ENCODE measurements around the gene MAD1L1. TPM values are rescaled to one million over a fixed set of nuclear protein-coding genes. Genes with fewer than 3 reads are reported as not detected.

MAD1L1 gene
- total and polyA plus RNA-seq, 4 donors: 12.8 to 20.7 (median 16.5) TPM

DNA sequence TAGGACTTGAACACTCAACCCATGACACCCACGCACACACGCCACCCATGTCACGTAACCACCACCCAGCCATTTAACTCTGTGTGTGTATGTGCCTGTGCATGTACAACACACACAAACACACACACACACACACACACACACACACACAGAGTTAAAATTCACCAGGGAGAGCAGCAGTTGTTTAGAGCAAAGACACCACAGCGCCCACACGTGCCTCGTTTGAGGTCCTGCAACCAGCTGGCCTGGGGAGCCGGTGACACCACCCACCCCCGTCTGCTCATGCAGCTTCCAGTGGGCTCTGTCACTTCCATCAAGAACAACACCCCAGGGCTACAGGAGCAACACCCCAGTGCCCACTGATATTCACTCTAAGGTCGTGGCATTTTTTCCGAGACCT is 465.2 kb downstream of the MAD1L1 start:
- Histone ChIP-seq H3K4me3 (ENCODE audit: low read depth in 1 of 3, low read length in 3 of 3) (no peak overlapping the region), H3K9ac (ENCODE audit: low read depth in 1 of 2, low read length in 2 of 2) (no peak overlapping the region), H3K36me3 (ENCODE audit: control insufficient read depth in 4 of 4, insufficient read depth in 3 of 4, low read depth in 1 of 4, low read length in 3 of 4) (no peaks in the 10 kb centered on the region), H3K9me3 (ENCODE audit: control insufficient read depth in 4 of 4, low read length in 3 of 4) (peaks cover 0 to 7% (median 4%) of the 10 kb centered on the region in 4 donors), H3K4me1 (ENCODE audit: control insufficient read depth in 4 of 4, insufficient read depth in 4 of 4, low read length in 3 of 4) (no peaks in the 10 kb centered on the region), H3K27ac (ENCODE audit: low read depth in 1 of 2, low read length in 2 of 2) (no peak overlapping the region), H3K27me3 (ENCODE audit: control insufficient read depth in 4 of 4, insufficient read depth in 4 of 4, low read length in 3 of 4) (no peaks in the 10 kb centered on the region)
- TF ChIP-seq RAD21 (IDR thresholded peaks at IDR 0.05) (peak in 1 of 2 donors; percentile 37), HNF4A (conservative IDR thresholded peaks at IDR 0.05) (no peak), FOXA1 (IDR thresholded peaks at IDR 0.05) (no peak), TAF1 (conservative IDR thresholded peaks at IDR 0.05) (no peak), JUND (IDR thresholded peaks at IDR 0.05) (no peak)
- 64% methylated on average over 10 of the region's 10 CpGs for WGBS
- DNase-seq (ENCODE audit: low spot score): no peak

Small RNAs within 50 kb of the gene (small RNA-seq; reads per million reads assigned to genes)
- gene MIR4655: not detected

Other genes starting within 250 kb of the MAD1L1 start
- gene MRM2, start 9.3 kb upstream of the MAD1L1 start, total RNA-seq: 10 to 100 TPM; 11.4 to 12.3 TPM
- gene MRM2, start 9.3 kb upstream of the MAD1L1 start, polyA plus RNA-seq: 10 to 100 TPM in 1 of 2 donors, 1 to 10 TPM in 1; 9.7 to 14.9 TPM
- gene NUDT1, start 9.3 kb upstream of the MAD1L1 start, total RNA-seq: 10 to 100 TPM in 1 of 2 donors, 1 to 10 TPM in 1; 1.0 to 22.3 TPM
- 1 to 10 TPM; 2.3 to 3.9 TPM for gene NUDT1, start 9.3 kb upstream of the MAD1L1 start, polyA plus RNA-seq
- 10 to 100 TPM; 10.7 to 20.8 TPM for gene SNX8, start 81.5 kb upstream of the MAD1L1 start, total RNA-seq
- gene SNX8, start 81.5 kb upstream of the MAD1L1 start, polyA plus RNA-seq: 10 to 100 TPM in 1 of 2 donors, 1 to 10 TPM in 1; 8.7 to 19.0 TPM
- 10 to 100 TPM; 63.3 to 98.8 TPM for gene EIF3B, start 121.9 kb upstream of the MAD1L1 start, total RNA-seq
- gene EIF3B, start 121.9 kb upstream of the MAD1L1 start, polyA plus RNA-seq: 10 to 100 TPM; 27.4 to 58.3 TPM
- 1 to 10 TPM; 3.2 to 5.9 TPM for gene CHST12, start 170.7 kb upstream of the MAD1L1 start, total RNA-seq
- gene CHST12, start 170.7 kb upstream of the MAD1L1 start, polyA plus RNA-seq: 10 to 100 TPM in 1 of 2 donors, 1 to 10 TPM in 1; 4.5 to 11.9 TPM
- not detected for gene GRIFIN, start 243.5 kb upstream of the MAD1L1 start, total RNA-seq
- not detected for gene GRIFIN, start 243.5 kb upstream of the MAD1L1 start, polyA plus RNA-seq